ENCODE results near the gene SIGLEC14.

GRCh38 chr19:51695702-51696315 is 49.2 kb upstream of the SIGLEC14 start:
- no peak for TF ChIP-seq CTCF (IDR thresholded peaks at IDR 0.05; ENCODE audit: low read length)
- no peak for TF ChIP-seq EZH2 (IDR thresholded peaks at IDR 0.05; ENCODE audit: borderline replicate concordance, low read length)
